ENCODE results near the gene TXNRD3.
"Not testable (repeated sequence)": the region's sequence is repeated elsewhere in the genome, so short reads cannot be mapped to it uniquely, and the experiment has no call there.

Gene TXNRD3

DNA sequence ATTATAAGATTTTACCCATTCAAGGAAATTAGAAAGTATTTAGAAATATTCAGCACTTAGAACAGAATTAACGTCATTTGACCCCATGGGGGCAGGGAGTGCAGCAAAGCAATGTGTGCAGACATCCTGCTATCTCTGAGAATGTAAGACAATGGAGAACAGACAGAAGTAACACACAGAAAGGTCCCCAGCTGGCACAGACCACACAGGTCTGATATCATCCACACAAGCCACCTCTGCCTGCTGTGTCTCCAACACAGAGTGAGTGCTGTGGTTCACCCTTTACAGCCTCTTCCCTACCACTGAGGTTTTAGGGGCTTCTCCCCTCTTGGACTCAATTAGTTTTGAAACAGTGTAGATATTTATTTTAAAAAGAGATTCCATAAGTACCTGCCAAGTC is 16.1 kb downstream of the TXNRD3 start:
- no peak for DNase-seq

DNA sequence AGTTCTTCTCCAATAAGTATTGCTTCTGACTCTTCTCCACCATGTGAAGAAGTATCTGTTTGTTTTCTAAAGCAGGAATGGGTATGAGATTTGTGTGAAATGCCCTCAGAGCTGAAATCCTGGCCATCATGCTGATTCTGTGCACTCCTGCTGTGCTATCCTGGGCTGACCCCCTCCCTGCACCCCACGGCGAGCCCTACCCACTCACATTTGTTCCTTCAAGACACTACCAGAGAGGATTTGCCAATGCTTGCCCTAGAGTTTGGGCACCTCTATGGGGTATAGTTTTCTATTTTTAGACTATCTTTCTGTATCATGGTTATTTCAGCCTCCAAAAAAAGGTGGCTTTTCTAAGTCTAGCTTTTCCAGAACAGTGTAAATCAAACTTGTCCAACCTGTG is 18.5 kb downstream of the TXNRD3 start:
- no peak for DNase-seq

DNA sequence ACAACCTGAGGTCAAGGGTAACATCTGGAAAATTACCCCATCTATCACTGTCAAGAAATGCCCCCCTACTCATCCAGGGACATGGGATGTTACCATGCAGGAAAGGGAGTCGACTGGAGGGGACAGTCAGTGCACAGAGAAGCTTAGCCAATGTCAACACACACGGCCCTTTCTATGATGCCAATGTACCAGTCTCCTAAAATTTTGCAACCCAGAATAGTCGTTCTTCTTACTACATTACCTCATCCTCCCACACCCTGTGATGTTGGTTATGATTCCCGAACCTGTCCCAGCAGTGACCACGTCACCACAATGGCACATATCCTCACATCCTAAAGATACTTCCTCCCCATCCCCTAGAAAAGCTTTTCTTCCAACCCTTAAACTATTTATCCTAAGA is 20.1 kb downstream of the TXNRD3 start:
- no peak for DNase-seq

DNA sequence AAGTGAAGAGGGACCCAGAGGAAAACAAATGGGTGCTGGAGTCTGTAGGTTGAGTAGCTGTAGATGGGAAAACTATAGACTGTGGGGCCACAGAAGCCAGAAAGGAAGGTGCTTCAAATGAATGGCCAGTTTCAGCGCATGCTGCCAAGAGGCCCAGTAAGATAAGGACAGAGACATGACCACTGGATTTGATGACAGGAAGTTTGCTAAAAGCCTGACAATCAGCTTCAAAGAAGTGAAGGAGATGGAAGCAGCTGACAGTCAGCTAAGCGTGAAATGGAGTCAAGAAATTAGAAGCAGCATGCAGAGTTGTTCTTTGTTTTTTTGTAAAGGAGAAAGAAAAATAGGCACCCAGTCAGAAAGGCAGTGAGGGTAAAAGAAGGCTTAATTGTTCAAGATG is 24.9 kb downstream of the TXNRD3 start:
- DNase-seq: no peak

DNA sequence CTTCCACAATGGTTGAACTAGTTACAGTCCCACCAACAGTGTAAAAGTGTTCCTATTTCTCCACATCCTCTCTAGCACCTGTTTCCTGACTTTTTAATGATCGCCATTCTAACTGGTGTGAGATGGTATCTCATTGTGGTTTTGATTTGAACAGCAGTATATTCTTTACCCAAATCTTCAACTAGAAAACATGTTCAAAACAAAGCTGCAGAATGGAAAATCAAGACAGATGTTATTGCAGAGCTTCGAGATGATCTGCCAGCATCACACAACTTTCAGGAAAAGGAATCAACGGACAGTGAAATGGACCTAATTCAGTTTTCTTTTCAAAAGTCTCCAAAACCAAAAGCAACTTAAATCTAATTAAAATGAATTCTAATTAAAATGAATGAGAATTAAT is 29.2 kb downstream of the TXNRD3 start:
- not testable (repeated sequence) for DNase-seq

DNA sequence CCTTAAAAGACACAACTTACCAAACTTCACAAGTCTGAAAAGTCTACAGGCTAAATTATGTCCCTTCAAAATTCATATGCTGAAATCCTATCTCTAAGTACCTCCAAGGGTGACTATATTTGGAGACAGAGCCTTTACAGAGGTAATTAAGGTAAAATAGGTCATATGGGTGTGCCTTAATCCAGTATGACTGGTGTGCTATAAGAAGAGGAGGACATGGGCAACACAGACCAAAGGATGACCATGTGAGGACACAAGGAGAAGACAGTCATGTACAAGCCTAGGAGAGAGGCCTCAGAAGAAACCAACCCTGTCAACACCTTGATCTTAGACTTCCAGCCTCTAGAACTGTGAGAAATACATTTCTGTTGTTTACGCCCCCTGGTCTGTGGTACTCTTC is 32.2 kb downstream of the TXNRD3 start:
- no peak for DNase-seq

DNA sequence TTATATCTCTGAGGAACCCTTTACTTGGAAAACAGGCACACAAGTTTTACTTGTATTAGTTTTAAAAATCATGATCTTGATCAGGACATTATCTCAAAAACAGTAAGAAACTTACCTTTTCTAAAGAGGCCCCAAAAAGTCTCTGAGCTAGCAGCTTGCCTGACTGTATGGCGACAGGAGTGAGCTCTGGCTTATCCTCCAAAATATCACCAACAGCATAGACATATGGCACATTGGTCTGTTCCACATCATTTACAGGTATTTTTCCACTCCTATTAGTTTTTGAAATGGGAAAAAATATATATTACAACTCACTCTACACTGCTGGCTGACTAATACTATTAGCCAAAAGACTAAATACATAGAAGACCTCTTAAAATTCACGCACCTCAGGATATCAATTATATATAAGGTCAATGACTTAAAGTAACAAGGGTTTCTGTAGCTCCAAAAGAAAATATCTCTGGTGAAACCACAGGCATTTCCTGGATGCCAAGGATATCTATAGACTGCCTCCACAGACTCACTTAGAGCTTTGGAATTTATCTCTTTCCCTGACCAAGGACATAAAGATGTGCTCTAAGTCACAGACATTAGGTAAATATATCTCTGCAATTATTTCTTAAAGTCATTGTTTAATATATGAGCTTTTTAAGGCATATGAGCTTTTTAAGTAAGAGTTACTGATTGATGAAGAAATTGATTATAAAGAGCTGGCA is 33.1 kb downstream of the TXNRD3 start:
- DNase-seq: no peak

DNA sequence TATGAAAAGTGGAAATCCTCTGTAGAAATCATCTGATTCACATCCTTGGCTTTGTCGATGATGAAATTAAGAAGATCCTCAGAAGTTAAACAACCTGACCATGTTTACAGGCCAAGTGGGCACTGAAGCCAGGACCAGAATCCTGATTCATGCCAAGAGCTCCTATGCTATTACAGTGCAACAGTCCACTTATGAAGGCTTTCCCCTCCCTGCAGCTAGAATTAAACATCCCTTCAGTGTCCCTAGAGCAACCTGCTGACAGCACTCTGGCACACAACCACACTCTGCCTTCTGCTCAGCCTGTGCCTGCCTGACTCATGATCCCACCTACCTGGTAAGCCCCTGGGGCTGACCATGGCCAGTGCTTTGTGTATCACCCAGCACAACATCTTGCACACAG is 33.8 kb downstream of the TXNRD3 start:
- no peak for DNase-seq

DNA sequence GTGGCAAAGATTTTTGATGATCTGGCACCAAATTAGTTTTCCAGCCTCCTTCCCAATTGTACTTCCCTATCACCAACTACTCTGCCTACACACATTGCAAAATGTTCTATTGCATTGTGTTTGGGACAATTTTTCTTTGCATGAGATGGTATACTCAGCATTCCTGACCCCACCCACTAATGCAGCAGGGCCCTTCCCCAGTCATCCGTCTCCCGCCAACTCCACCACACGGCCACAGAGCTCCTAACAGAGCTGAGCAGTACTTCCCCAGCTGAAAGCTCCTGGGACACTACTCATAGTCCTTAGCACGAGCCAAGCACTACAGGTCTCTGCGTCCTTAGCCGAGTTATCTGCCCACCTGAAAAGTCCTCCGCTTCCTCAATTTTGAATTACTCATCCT is 34.2 kb downstream of the TXNRD3 start:
- no peak for DNase-seq

DNA sequence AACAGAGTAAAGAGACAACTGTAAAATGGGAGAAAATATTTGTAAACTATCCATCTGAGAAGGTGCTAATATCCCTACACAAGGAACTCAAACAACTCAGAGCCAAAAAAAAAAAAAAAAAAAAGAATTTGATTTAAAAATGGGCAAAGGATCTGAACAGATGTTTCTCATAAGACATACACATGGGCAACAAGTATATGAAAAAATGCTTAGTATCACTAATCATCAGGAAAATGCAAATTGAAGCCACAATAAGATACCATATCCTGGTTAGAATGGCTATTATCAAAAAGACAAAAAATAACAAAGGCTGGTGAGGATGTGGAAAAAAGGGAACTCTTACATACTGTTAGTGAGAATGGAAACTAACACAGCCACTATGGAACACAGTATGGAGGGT is 36.2 kb downstream of the TXNRD3 start:
- DNase-seq: no peak

DNA sequence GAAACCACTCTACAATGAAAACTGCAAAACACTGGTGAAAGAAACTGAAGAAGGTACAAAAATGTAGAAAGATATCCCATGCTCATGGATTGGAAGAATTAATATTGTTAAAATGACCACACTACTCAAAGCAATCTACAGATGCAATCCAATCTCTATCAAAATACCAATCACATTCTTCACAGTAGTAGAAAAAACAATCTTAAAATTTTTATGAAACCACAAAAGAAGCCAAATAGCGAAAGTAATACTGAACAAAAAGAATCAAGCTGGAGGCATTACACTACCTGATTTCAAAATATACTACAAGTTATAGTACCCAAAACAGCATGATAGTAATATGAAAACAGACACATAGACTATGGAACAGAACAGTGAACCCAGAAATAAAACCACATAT is 36.9 kb downstream of the TXNRD3 start:
- DNase-seq: no peak

DNA sequence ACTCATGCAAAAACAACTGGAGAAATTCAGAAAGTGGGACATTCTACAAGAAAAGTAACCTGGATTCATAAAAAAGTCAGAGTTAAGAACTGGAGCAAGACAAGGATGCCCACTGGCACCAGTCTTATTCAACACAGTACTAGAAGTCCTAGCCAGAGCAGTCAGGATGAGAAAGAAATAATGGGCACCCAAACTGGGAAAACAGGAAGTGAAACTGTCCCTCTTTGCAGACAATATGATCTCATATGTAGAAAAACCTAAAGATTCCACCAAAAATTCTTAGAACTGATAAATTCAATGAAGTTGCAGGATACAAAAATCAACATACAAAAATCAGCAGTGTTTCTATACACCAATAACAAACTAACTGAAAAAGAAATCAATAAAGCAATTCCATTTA is 37.4 kb downstream of the TXNRD3 start:
- no peak for DNase-seq

DNA sequence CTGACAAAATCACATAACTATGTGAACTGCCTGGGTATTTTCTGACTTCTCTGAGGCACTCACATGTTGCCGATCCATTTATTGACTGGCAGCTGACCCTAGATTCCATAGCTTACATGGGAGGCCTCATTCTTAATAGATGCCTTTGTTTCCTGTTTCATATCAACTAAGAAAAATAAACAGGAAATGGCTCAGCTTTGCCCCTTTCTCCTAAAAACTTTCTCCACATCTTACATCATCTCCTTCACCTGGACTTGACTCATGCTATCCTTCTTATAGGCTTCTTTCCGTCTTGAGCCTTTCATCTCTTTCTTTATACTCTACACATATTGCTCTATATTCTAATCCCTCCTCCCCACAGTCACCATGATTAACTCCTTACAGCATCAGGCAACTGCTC is 38.0 kb downstream of the TXNRD3 start:
- no peak for DNase-seq

DNA sequence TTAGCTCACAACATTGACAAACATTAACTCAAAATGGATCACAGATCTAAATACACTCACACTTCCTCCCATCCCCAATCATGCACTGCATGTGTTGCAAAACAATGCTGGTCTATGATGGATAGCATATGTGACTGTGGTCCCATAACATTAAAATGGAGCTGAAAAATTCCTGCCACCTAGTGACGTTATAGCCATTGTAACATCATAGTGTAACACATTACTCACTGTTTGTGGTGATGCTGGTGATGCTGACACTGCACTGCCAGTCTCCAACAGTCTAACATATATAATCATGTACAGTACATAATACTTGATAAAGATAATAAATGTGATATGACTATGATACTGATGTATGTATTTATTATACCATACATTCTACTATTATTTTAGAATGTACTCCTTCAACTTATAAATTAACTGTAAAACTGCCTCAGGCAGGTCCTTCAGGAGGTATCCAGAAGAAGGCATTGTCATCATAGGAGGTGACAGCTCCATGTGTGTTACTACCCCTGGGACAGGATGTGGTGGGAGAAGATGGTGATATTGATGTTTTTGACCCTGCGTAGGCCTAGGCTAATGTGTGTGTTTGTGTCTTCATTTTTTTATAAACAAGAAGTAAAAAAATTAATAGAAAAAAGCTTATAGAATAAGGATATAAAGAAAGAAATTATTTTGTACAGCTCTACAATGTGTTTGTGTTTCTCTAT is 41.3 kb downstream of the TXNRD3 start:
- DNase-seq: no peak

DNA sequence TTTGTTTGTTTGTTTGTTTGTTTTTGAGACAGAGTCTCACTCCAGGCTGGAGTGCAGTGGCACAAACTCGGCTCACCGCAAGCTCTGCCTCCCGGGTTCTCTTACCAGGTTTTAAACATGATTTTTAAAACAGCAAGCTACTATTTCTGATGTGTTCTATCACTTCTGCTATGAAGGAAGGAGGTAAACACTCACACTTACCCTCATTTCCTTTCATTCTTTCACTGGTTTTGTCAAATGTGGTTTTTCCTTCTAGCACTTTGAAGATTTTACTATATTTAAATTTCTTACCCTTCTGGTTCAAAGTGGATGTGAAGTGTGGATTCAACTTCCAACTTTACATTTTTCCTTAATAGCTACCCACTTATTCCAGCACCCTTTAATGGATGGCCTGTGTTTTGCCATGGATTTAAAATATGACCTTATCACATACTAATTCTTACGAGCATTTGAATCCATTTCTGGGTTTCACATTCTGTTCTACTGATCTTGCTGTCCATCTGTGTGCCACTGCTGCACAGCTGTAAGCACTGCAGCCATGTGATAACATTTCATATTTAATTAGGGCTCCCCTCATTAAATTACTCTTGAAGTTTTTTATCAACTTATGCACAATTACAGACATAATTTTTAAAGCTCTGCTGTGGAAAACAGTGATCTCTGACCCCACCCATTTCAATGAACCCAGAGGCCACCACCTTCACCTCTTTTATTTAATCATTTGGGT is 42.3 kb downstream of the TXNRD3 start:
- DNase-seq: no peak

DNA sequence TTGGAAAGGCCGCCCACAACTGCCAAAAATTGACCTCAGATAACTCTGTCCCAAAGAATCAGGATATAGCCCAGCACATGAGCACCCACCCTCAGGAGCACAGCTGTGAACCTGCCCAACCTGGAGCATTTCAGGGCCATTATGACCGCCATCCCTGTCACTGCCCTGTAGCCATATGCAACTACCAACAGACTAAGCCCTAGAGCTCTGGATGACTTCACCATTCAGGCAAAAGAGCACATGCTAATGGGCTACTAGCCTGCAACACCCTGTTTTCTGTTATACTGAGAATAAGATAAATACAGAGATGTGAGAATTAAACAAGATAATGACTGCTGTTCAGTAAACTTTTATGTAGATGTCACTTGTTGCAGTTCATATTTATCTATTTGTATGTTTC is 45.0 kb downstream of the TXNRD3 start:
- no peak for DNase-seq

DNA sequence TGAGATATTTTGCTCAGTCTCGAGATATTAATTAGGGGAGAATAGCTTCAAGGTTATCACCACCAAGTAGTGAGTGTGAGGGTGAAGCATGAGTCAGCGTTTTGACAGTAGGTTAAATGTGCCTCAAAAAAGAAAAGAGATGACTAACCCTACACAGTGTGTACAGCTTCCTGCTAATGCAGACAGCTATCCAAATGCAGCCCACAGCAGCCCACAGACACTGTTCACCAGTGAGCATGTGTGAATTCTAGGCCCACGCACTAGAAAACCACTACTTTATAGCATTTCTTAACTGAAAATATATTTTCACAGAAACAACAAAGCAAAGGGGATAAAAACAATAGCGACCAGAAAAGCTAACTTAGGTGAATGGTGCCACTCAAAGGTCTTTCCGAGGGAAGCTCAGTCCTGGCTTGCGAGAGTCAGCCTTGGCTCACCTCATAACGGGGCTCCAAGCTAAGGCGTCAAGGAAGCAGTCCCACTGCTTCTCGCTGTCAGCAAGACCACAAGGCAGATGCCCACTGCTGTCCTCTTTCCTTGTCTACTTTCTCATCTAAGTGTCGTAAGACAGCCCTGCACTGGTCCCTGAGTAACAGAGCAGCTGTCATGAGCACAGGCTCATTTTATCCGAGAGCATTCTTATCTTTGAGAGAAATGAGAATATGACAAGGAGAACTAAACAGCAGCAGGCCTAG is 47.6 kb downstream of the TXNRD3 start:
- no peak for DNase-seq

DNA sequence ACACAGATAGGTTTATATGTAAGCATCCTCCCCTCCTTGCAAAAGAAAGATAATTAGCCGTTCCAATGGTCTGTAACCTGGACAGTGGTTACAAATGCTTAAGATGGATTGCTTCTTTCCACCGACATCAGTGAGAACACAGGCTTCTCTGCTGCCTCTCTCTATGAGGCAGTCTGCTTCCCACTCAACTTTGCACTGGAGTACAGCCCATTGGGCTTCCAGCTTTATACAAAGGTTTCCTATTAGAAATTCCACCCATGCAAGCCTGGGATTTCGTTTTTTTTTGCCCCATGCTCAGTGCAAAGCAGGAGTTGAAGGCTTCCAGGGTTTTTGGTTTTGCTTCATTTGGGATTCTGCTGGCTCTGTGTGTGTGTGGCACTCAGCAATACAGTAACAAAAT is 48.9 kb downstream of the TXNRD3 start:
- DNase-seq: no peak

DNA sequence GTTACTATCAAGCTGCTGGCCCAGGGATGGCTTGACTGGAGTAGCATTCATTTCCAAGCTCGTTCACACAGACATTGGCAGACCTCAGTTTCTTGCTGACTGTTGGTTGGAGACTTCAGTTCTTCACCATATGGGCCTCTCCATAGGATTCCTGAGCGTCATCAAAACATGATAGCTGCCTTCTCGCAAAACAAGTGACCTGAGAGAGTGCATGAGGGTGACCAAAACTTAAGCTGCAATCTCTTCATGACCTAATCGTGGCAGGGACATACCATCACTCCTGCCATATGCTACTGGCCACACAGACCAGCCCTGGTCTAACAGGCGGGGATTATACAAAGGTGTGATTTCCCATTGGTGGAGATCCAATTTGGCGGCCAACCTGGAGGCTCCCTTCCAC is 50.2 kb downstream of the TXNRD3 start:
- DNase-seq: no peak

DNA sequence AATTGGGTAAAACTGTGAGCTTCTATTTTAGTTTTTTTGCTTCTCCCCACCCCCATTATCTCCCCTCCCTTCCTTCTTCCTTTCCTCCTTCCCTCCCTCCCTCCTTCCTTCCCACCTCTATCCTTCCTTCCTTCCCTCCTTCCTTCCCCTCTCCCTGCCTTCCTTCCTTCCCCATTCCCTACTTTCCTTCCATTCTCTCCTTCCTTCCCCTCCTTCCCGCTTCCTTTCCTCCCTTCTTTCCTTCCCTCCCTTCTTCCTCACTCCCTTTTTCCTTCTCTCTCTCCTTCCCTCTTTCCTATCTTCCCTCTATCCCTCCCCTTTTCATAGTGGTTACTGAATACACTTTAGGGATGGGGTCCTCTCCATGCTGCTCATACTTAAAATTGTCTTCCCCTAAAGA is 55.8 kb downstream of the TXNRD3 start:
- no peak for DNase-seq

DNA sequence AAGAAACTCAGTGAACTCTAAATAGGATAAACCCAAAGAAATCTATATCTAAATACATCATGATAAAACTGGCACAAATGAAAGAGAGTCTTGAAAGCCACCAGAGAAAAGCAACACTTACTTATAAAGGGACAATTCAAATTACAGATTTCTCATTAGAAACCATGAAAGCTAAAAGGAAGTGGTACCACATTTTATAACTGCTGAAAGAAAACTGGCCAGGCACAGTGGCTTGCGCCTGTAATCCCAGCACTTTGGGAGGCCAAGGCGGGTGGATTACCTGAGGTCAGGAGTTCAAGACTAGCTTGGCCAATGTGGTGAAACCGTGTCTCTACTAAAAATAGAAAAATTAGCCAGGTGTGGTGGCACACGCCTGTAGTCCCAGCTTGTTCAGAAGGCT is 59.4 kb downstream of the TXNRD3 start:
- DNase-seq: not testable (repeated sequence)

DNA sequence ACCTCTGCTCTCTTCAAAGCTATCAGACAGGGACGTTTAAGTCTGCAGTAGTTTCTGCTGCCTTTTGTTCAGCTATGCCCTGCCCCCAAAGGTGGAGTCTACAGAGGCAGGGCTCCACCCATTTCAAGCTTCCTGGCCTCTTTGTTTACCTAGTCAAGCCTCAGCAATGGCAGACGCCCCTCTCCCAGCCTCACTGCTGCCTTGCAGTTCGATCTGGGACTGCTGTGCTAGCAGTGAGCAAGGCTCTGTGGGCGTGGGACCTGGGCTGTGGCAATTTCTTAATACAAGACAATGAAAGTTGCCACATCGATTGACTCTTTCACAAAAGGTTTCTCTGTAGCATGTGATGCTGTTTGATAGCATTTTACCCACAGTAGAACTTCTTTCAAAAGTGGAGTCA is 63.4 kb downstream of the TXNRD3 start:
- DNase-seq: not testable (repeated sequence)

DNA sequence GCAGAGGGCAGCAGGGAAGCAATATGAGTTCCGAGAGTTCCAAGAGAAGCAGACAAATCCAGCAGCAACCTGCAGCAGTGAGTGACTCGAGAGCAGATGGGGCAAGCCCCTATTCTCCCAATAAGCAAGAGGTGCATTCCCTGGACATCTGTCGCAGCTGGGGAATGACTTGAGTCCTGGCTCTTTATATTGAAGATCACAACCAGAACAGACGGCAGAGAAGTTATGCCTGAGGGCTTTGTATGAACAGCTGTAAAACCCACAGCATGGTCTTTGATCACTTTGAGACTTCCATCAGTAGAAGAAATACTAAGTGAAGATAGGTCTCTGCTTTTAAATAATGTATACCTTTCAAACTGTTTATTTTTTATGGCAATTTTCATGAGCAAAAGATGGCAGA is 72.6 kb downstream of the TXNRD3 start:
- DNase-seq: no peak

DNA sequence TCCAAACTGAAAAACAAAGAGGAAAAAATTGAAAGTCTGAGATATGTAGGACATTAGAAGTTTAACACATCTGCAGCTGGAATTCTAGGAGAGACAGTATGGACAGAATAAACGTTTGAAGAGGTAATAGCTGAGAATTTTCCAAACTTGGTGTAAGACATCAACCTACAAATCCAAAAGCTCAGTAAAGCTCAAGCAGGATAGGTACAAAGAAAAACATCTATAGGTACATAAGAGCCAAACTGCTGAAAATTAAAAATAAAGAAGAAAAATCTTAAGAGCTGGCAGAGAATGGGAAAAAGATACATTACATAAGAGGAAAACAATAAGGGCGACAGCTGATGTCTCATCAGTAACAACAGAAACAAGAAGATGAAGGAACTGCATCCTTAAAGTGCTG is 73.4 kb downstream of the TXNRD3 start:
- no peak for DNase-seq

Measured in DMS79 (cell line).